ENCODE measurements around the gene CPA3. TPM values are rescaled to one million over a fixed set of nuclear protein-coding genes. Genes with fewer than 3 reads are reported as not detected.

Gene CPA3
- total RNA-seq, 4 donors from 2014 or later: 0.19 to 66.8 (median 7.1) TPM

GRCh38 chr3:148931574-148931973 is 66.5 kb downstream of the CPA3 start:
- 62 to 75% methylated on average over 4 of the region's 4 CpGs for WGBS, 2 donors
- Histone ChIP-seq H3K27ac (no peak overlapping the region), H3K9me3 (no peaks in the 10 kb centered on the region), H3K4me1 (no peaks in the 10 kb centered on the region), H3K4me3 (no peak overlapping the region), H3K36me3 (no peaks in the 10 kb centered on the region), H3K27me3 (no peaks in the 10 kb centered on the region)
- TF ChIP-seq CTCF (IDR thresholded peaks at IDR 0.05) (no peak), POLR2A (IDR thresholded peaks at IDR 0.05) (no peak)
- intact Hi-C loops (cut with DNase I): no loop called here
- DNase-seq: no peak

GRCh38 chr3:148932972-148933371 is 67.9 kb downstream of the CPA3 start:
- Histone ChIP-seq H3K9me3 (no peaks in the 10 kb centered on the region), H3K36me3 (no peaks in the 10 kb centered on the region), H3K27me3 (peaks cover 0 to 6% (median 0%) of the 10 kb centered on the region in 4 donors), H3K4me3 (no peak overlapping the region), H3K4me1 (no peaks in the 10 kb centered on the region), H3K27ac (no peak overlapping the region)
- DNase-seq: no peak
- TF ChIP-seq CTCF (IDR thresholded peaks at IDR 0.05) (no peak), POLR2A (IDR thresholded peaks at IDR 0.05) (no peak)
- WGBS, 2 donors: 51 to 67% methylated on average over 3 of the region's 3 CpGs
- intact Hi-C loops (cut with DNase I): no loop called here

GRCh38 chr3:148937467-148938255 is 72.6 kb downstream of the CPA3 start:
- no peak overlapping the region for H3K27ac ChIP-seq
- intact Hi-C loops (cut with DNase I): no loop called here
- no peaks in the 10 kb centered on the region for H3K36me3 ChIP-seq
- TF ChIP-seq CTCF (IDR thresholded peaks at IDR 0.05) (no peak), POLR2A (IDR thresholded peaks at IDR 0.05) (no peak)
- 64 to 75% methylated on average over 10 of the region's 10 CpGs for WGBS, 2 donors
- peaks cover 0 to 6% (median 0%) of the 10 kb centered on the region in 4 donors for H3K27me3 ChIP-seq
- no peaks in the 10 kb centered on the region for H3K4me1 ChIP-seq
- no peak for DNase-seq
- no peaks in the 10 kb centered on the region for H3K9me3 ChIP-seq
- H3K4me3 ChIP-seq: no peak overlapping the region

GRCh38 chr3:148938306-148938705 is 73.2 kb downstream of the CPA3 start:
- H3K4me1 ChIP-seq: no peaks in the 10 kb centered on the region
- no peaks in the 10 kb centered on the region for H3K36me3 ChIP-seq
- H3K9me3 ChIP-seq: no peaks in the 10 kb centered on the region
- no peak overlapping the region for H3K27ac ChIP-seq
- H3K4me3 ChIP-seq: no peak overlapping the region
- no peak for DNase-seq
- WGBS, 2 donors: 65 to 73% methylated on average over 2 of the region's 2 CpGs
- intact Hi-C loops (cut with DNase I): no loop called here
- H3K27me3 ChIP-seq: peaks cover 0 to 6% (median 0%) of the 10 kb centered on the region in 4 donors
- no peak for TF ChIP-seq POLR2A (IDR thresholded peaks at IDR 0.05)
- TF ChIP-seq CTCF (IDR thresholded peaks at IDR 0.05): no peak

GRCh38 chr3:148938936-148939335 is 73.8 kb downstream of the CPA3 start:
- DNase-seq: no peak
- TF ChIP-seq CTCF (IDR thresholded peaks at IDR 0.05): no peak
- TF ChIP-seq POLR2A (IDR thresholded peaks at IDR 0.05): no peak
- H3K4me1 ChIP-seq: no peaks in the 10 kb centered on the region
- 72 to 80% methylated on average over 7 of the region's 7 CpGs for WGBS, 2 donors
- intact Hi-C loops (cut with DNase I): no loop called here
- H3K4me3 ChIP-seq: no peak overlapping the region
- H3K27me3 ChIP-seq: peaks cover 0 to 6% (median 0%) of the 10 kb centered on the region in 4 donors
- H3K27ac ChIP-seq: no peak overlapping the region
- no peaks in the 10 kb centered on the region for H3K9me3 ChIP-seq
- no peaks in the 10 kb centered on the region for H3K36me3 ChIP-seq

Measured in esophagus squamous epithelium (tissue), 5 donors.